ENCODE measurements around the gene KLHL29.

GRCh38 chr2:23685181-23685580 is 300.2 kb downstream of the KLHL29 start:
- TF ChIP-seq CTCF (conservative IDR thresholded peaks at IDR 0.05; ENCODE audit: low read length): no peak
- no peak for TF ChIP-seq EZH2phosphoT487 (IDR thresholded peaks at IDR 0.05; ENCODE audit: borderline replicate concordance, low read depth, low read length)

All from OCI-LY7 (cell line).